Erythroblast (primary cell): Measurements from ENCODE around the gene SLC34A2.

Experiments used
- GATA1 ChIP-seq: IDR thresholded peaks from 2 replicates; pipeline ENCODE4 v1.6.1; 2011; ENCODE audit warnings: low read depth, mild to moderate bottlenecking, control low read depth, low read length, moderate library complexity
- POLR2A ChIP-seq: IDR thresholded peaks from 2 replicates; pipeline ENCODE4 v1.6.1; 2011; ENCODE audit warnings: mild to moderate bottlenecking, low read length

DNA sequence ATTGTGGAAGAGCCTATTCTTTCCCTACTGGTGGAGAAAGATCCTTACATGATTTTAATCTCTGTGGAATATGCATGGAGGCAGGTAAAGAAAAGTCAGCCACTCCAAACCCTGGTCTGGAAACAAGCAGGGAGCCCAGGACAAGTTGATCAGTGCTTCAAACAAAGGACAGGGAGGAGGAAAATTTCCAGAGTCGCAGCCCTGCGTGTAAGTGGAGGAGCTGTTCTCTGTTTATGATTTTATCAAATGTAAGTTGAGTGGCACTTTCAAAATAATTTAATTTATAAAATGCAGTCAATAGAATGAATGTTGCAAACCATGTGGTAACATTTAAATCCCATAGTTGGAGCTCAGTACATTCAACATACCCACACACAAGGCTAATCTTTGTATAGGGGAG lies 57.0 kb downstream of the SLC34A2 start:
- TF ChIP-seq POLR2A (no peak), GATA1 (no peak)
